Mesenchymal stem cell (in vitro differentiated cells and primary cell): ENCODE results near the gene CELF2.
A peak's percentile ranks its signal among the peaks of the same experiment; 100 is the strongest.

Experiments
- DNase-seq: peaks from one replicate; pipeline ENCODE4 v3.0.0-alpha.2; 2013
- H2AFZ ChIP-seq: one replicate; pipeline ENCODE4 v1.6.1; 2013; ENCODE audit warnings: low read depth, mild to moderate bottlenecking, control low read depth, inconsistent platforms, low read length, moderate library complexity
- H2AK5ac ChIP-seq: 2 replicates; pipeline ENCODE4 v1.6.1; 2013; ENCODE audit warnings: low read length, moderate library complexity, mild to moderate bottlenecking, inconsistent platforms; ENCODE audit not compliant: severe bottlenecking
- H2BK120ac ChIP-seq: one replicate; pipeline ENCODE4 v1.6.1; 2013; ENCODE audit warnings: low read depth, mild to moderate bottlenecking, inconsistent platforms, low read length, moderate library complexity
- H2BK12ac ChIP-seq, 2 experiments: one replicate each; pipeline ENCODE4 v1.6.1; 2013; ENCODE audit warnings: inconsistent platforms in 2 of 2, low read length in 2 of 2, mild to moderate bottlenecking in 2 of 2, moderate library complexity in 2 of 2, control low read depth in 1 of 2
- H2BK15ac ChIP-seq: one replicate; pipeline ENCODE4 v1.6.1; 2013; ENCODE audit warnings: mild to moderate bottlenecking, low read depth, inconsistent platforms; ENCODE audit not compliant: poor library complexity, severe bottlenecking
- H2BK5ac ChIP-seq: 2 replicates; pipeline ENCODE4 v1.6.1; 2013; ENCODE audit warnings: low read depth, mild to moderate bottlenecking, low read length, control low read depth, inconsistent platforms; ENCODE audit not compliant: poor library complexity, severe bottlenecking
- H3K14ac ChIP-seq, 2 experiments: one replicate each; pipeline ENCODE4 v1.6.1; 2013; ENCODE audit warnings: inconsistent platforms in 2 of 2, low read length in 2 of 2, control low read depth in 1 of 2, mild to moderate bottlenecking in 1 of 2, moderate library complexity in 1 of 2
- H3K18ac ChIP-seq, 2 experiments: one replicate each; pipeline ENCODE4 v1.6.1; 2013; ENCODE audit warnings: inconsistent platforms in 2 of 2, low read length in 2 of 2, control low read depth in 1 of 2, low read depth in 1 of 2, mild to moderate bottlenecking in 1 of 2
- H3K23ac ChIP-seq, 2 experiments: one replicate each; pipeline ENCODE4 v1.6.1; 2013; ENCODE audit warnings: inconsistent platforms in 2 of 2, low read length in 2 of 2, mild to moderate bottlenecking in 2 of 2, moderate library complexity in 2 of 2, control low read depth in 1 of 2
- H3K27ac ChIP-seq: 2 replicates; pipeline ENCODE4 v1.5.1; 2013; ENCODE audit warnings: mild to moderate bottlenecking, moderate library complexity, low read length, control low read depth, inconsistent platforms; ENCODE audit not compliant: poor library complexity, severe bottlenecking
- H3K27me3 ChIP-seq, 2 experiments: 2 replicates each; pipeline versions ENCODE4 v1.6.1 to v1.7.0; 2013; ENCODE audit warnings: low read length in 2 of 2, mild to moderate bottlenecking in 2 of 2, moderate library complexity in 2 of 2, control low read depth in 1 of 2, inconsistent platforms in 1 of 2; ENCODE audit not compliant: control insufficient read depth in 1 of 2, insufficient read depth in 1 of 2
- H3K36me3 ChIP-seq, 2 experiments: 2 replicates each; pipeline versions ENCODE4 v1.6.1 to v1.7.0; 2013; ENCODE audit warnings: low read length in 2 of 2, control low read depth in 1 of 2, inconsistent platforms in 1 of 2, low read depth in 1 of 2, mild to moderate bottlenecking in 1 of 2; ENCODE audit not compliant: insufficient read depth in 2 of 2, control insufficient read depth in 1 of 2
- H3K4ac ChIP-seq, 2 experiments: one replicate each; pipeline ENCODE4 v1.6.1; 2013; ENCODE audit warnings: inconsistent platforms in 2 of 2, low read length in 2 of 2, mild to moderate bottlenecking in 2 of 2, moderate library complexity in 2 of 2, control low read depth in 1 of 2, low read depth in 1 of 2
- H3K4me1 ChIP-seq: 2 replicates; pipeline ENCODE4 v1.6.1; 2013; ENCODE audit warnings: low read depth, low read length, control low read depth; ENCODE audit not compliant: control insufficient read depth, insufficient read depth
- H3K4me2 ChIP-seq: 2 replicates; pipeline ENCODE4 v1.6.1; 2013; ENCODE audit warnings: low read length, mild to moderate bottlenecking, inconsistent platforms; ENCODE audit not compliant: poor library complexity, severe bottlenecking
- H3K4me3 ChIP-seq, 2 experiments: 2 replicates each; pipeline versions ENCODE4 v1.5.1 to v1.7.0; 2013; ENCODE audit warnings: low read length in 2 of 2, mild to moderate bottlenecking in 2 of 2, control low read depth in 1 of 2, low read depth in 1 of 2; ENCODE audit not compliant: insufficient read depth in 1 of 2
- H3K79me1 ChIP-seq: replicated peaks from 2 replicates; pipeline ENCODE4 v1.6.1; 2013; ENCODE audit warnings: mild to moderate bottlenecking, control low read depth, low read length, inconsistent platforms; ENCODE audit not compliant: poor library complexity, severe bottlenecking
- H3K9ac ChIP-seq: 2 replicates; pipeline ENCODE4 v1.7.0; 2013; ENCODE audit warnings: mild to moderate bottlenecking, low read length, moderate library complexity
- H3K9me3 ChIP-seq: 2 replicates; pipeline ENCODE4 v1.7.0; 2013; ENCODE audit warnings: mild to moderate bottlenecking, low read length; ENCODE audit not compliant: control insufficient read depth
- H4K8ac ChIP-seq: one replicate; pipeline ENCODE4 v1.6.1; 2013; ENCODE audit warnings: inconsistent platforms, mild to moderate bottlenecking, low read length, moderate library complexity
- H4K91ac ChIP-seq: one replicate; pipeline ENCODE4 v1.6.1; 2013; ENCODE audit warnings: mild to moderate bottlenecking, low read length, inconsistent platforms
- WGBS: methylation state at CpG from one replicate; pipeline ENCODE4 v1.1.7; 2013; ENCODE audit warnings: mixed read lengths; 5-methylcytosine and 5-hydroxymethylcytosine counted together

Gene CELF2

GRCh38 chr10:11232222-11232961 is 214.7 kb downstream of the CELF2 start:
- H3K23ac ChIP-seq, result no peak overlapping the region
- H3K9ac ChIP-seq, result no peak overlapping the region
- 77% methylated on average over 7 of the region's 8 CpGs for whole genome bisulfite sequencing
- H4K8ac ChIP-seq, result no peak overlapping the region
- H2AK5ac ChIP-seq, result no peak overlapping the region
- H3K4me2 ChIP-seq, result no peak overlapping the region
- no peaks in the 10 kb centered on the region for H3K4me1 ChIP-seq
- no peaks in the 10 kb centered on the region for H3K9me3 ChIP-seq
- peaks cover 2 to 25% of the 10 kb centered on the region in 2 experiments for H3K36me3 ChIP-seq
- no peak overlapping the region for H2BK15ac ChIP-seq
- no peak overlapping the region for H3K27ac ChIP-seq
- no peak overlapping the region for H3K18ac ChIP-seq
- H3K27me3 ChIP-seq, result no peaks in the 10 kb centered on the region
- no peak for DNase-seq
- no peak overlapping the region for H4K91ac ChIP-seq
- H2BK12ac ChIP-seq, result no peak overlapping the region
- H2AFZ ChIP-seq, result no peak overlapping the region
- H2BK120ac ChIP-seq, result no peak overlapping the region
- no peak overlapping the region for H3K4ac ChIP-seq
- H3K4me3 ChIP-seq, result no peak overlapping the region
- no peak overlapping the region for H2BK5ac ChIP-seq
- H3K79me1 ChIP-seq, result peaks cover 17% of the 10 kb centered on the region
- no peak overlapping the region for H3K14ac ChIP-seq

GRCh38 chr10:11234857-11235531 is 217.3 kb downstream of the CELF2 start:
- no peaks in the 10 kb centered on the region for H3K27me3 ChIP-seq
- no peak overlapping the region for H3K9ac ChIP-seq
- no peaks in the 10 kb centered on the region for H3K4me1 ChIP-seq
- WGBS, result 41% methylated on average over 4 of the region's 6 CpGs
- H3K36me3 ChIP-seq, result peaks cover 0 to 17% of the 10 kb centered on the region in 2 experiments
- H3K27ac ChIP-seq, result no peak overlapping the region
- peak; percentile 18 for DNase-seq
- H4K8ac ChIP-seq, result no peak overlapping the region
- H3K23ac ChIP-seq, result no peak overlapping the region
- peaks cover 16% of the 10 kb centered on the region for H3K79me1 ChIP-seq
- H2BK12ac ChIP-seq, result no peak overlapping the region
- H4K91ac ChIP-seq, result no peak overlapping the region
- H3K9me3 ChIP-seq, result no peaks in the 10 kb centered on the region
- H2BK5ac ChIP-seq, result no peak overlapping the region
- H3K4me2 ChIP-seq, result no peak overlapping the region
- no peak overlapping the region for H2AK5ac ChIP-seq
- no peak overlapping the region for H2AFZ ChIP-seq
- no peak overlapping the region for H2BK15ac ChIP-seq
- H3K18ac ChIP-seq, result no peak overlapping the region
- H3K4me3 ChIP-seq, result no peak overlapping the region
- H3K4ac ChIP-seq, result no peak overlapping the region
- H3K14ac ChIP-seq, result no peak overlapping the region
- H2BK120ac ChIP-seq, result no peak overlapping the region

- Histone ChIP-seq H3K14ac (no peak overlapping the region), H3K18ac (no peak overlapping the region), H3K9ac (no peak overlapping the region), H2BK12ac (no peak overlapping the region), H3K4ac (no peak overlapping the region), H2BK15ac (no peak overlapping the region), H2AK5ac (no peak overlapping the region), H3K4me1 (no peaks in the 10 kb centered on the region), H3K4me2 (no peak overlapping the region), H3K79me1 (peaks cover 16% of the 10 kb centered on the region), H3K4me3 (no peak overlapping the region), H3K23ac (no peak overlapping the region), H2BK120ac (no peak overlapping the region), H4K8ac (no peak overlapping the region), H3K36me3 (peaks cover 0 to 15% of the 10 kb centered on the region in 2 experiments), H3K27me3 (no peaks in the 10 kb centered on the region), H2BK5ac (no peak overlapping the region), H2AFZ (no peak overlapping the region), H3K27ac (no peak overlapping the region), H3K9me3 (no peaks in the 10 kb centered on the region), H4K91ac (no peak overlapping the region)
- WGBS, result 67% methylated on average over 3 of the region's 4 CpGs
- no peak for DNase-seq
Observed at GRCh38 chr10:11235771-11236170, 218.1 kb downstream of the CELF2 start.

GRCh38 chr10:11236234-11236633 is 218.6 kb downstream of the CELF2 start:
- Histone ChIP-seq H3K27me3 (no peaks in the 10 kb centered on the region), H3K36me3 (peaks cover 0 to 15% of the 10 kb centered on the region in 2 experiments), H3K4me2 (no peak overlapping the region), H2BK12ac (no peak overlapping the region), H3K4ac (no peak overlapping the region), H3K18ac (no peak overlapping the region), H4K8ac (no peak overlapping the region), H3K14ac (no peak overlapping the region), H3K27ac (no peak overlapping the region), H2BK15ac (no peak overlapping the region), H2BK120ac (no peak overlapping the region), H4K91ac (no peak overlapping the region), H3K4me1 (no peaks in the 10 kb centered on the region), H2BK5ac (no peak overlapping the region), H3K9ac (no peak overlapping the region), H3K4me3 (no peak overlapping the region), H3K23ac (no peak overlapping the region), H2AK5ac (no peak overlapping the region), H3K9me3 (no peaks in the 10 kb centered on the region), H2AFZ (no peak overlapping the region), H3K79me1 (peaks cover 16% of the 10 kb centered on the region)
- DNase-seq, result peak; percentile 26
- WGBS, result 25% methylated on average over 2 of the region's 2 CpGs
